ENCODE measurements around the gene CEACAM3. TPM values are rescaled to one million over a fixed set of nuclear protein-coding genes. Genes with fewer than 3 reads are reported as not detected.

Gene CEACAM3
- total RNA-seq, 2 donors from 2014 or later, result not detected

DNA sequence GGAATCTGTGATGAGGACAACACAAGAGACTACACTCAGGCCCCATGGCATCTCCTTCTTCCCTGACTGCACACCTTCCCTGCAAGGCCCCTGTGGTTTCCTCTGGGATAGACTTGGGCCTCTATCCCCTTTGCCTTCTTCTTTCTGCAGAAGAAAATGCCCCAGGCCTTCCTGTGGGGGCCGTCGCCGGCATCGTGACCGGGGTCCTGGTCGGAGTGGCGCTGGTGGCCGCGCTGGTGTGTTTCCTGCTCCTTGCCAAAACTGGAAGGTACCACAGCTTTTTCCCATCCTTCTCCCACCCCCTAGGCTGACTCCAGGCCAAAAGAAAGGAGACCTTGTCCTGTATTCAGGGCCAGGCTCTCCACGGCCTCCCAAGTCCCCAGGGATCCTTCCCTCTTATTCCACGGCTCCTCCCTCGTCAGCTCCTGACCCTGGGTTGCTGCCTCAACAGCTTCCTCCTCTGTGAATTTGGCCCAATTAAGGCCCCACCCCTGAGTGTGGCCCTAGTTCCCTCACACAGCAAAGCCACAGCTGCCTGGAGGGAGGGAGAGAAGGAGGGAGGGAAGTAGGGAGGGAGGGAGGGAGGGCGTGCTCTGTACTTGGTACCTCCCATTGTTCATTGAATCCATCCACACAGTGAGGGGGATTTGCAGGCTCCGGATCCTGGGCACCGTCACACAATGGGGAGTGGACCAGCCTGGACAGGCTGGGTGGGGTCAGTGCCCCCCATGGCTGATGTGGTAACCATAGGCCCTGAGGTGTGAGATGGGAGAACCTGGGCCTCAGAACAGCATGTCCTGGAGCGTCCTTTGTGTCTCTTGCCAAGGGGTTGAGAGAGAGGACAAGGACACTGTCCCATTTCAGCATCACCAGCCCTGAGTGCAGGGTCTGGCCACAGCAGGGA is 12.5 kb downstream of the CEACAM3 start:
- Histone ChIP-seq H3K9me3 (no peaks in the 10 kb centered on the region), H3K27me3 (no peaks in the 10 kb centered on the region), H3K4me3 (no peak overlapping the region), H3K36me3 (no peaks in the 10 kb centered on the region), H3K4me1 (no peaks in the 10 kb centered on the region), H3K27ac (no peak overlapping the region)
- no peak for DNase-seq (ENCODE audit: low spot score)
- TF ChIP-seq CTCF (IDR thresholded peaks at IDR 0.05), result no peak

DNA sequence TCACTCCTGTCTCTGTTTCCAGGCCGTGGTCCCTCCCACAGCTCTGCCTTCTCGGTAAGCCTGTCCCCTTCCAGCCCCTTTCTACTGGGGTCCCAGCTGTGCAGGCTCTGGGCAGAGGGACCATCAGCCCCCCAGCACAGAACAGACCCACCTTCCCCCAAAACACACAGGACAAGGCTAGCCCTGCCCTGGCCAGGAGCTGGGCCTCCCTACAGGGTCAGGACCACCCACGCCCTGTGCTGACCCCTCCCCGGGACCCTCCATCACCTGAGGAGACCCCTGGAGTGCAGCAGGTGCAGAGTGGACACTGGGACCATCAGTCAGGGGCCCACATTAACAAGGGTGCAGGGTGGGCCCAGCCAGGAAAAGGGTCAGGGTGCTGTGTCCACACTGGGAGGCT is 13.9 kb downstream of the CEACAM3 start:
- TF ChIP-seq CTCF (IDR thresholded peaks at IDR 0.05), result no peak
- no peaks in the 10 kb centered on the region for H3K36me3 ChIP-seq
- no peaks in the 10 kb centered on the region for H3K4me1 ChIP-seq
- no peaks in the 10 kb centered on the region for H3K9me3 ChIP-seq
- H3K27ac ChIP-seq, result no peak overlapping the region
- H3K4me3 ChIP-seq, result no peak overlapping the region
- H3K27me3 ChIP-seq, result no peaks in the 10 kb centered on the region
- DNase-seq (ENCODE audit: low spot score), result no peak

GRCh38 chr19:41811036-41811435 is 14.6 kb downstream of the CEACAM3 start:
- Histone ChIP-seq H3K36me3 (no peaks in the 10 kb centered on the region), H3K4me3 (no peak overlapping the region), H3K27me3 (no peaks in the 10 kb centered on the region), H3K4me1 (no peaks in the 10 kb centered on the region), H3K9me3 (no peaks in the 10 kb centered on the region), H3K27ac (no peak overlapping the region)
- no peak for DNase-seq (ENCODE audit: low spot score)
- TF ChIP-seq CTCF (IDR thresholded peaks at IDR 0.05), result no peak

DNA sequence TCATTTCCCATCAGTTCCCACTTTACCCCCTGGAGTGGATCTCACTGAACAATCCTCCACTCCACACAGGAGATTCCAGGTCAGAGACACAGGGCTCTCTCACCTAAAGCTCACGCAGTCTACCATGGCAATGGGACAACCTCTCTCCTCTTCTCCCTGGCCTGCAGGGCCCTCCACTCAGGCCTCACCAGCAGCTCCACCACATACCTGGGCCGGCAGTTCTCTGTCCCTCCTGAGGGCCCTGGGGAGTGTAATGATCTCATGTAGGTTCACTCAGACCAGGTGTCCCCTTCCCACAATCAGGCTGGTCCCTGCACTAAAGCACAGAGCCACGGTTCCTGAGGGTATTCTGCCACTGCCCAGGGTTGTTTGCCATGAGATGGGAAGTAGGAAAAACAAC is 15.6 kb downstream of the CEACAM3 start:
- no peaks in the 10 kb centered on the region for H3K36me3 ChIP-seq
- H3K27me3 ChIP-seq, result no peaks in the 10 kb centered on the region
- H3K9me3 ChIP-seq, result no peaks in the 10 kb centered on the region
- no peak overlapping the region for H3K4me3 ChIP-seq
- DNase-seq (ENCODE audit: low spot score), result no peak
- no peak overlapping the region for H3K27ac ChIP-seq
- H3K4me1 ChIP-seq, result no peaks in the 10 kb centered on the region
- TF ChIP-seq CTCF (IDR thresholded peaks at IDR 0.05), result no peak

DNA sequence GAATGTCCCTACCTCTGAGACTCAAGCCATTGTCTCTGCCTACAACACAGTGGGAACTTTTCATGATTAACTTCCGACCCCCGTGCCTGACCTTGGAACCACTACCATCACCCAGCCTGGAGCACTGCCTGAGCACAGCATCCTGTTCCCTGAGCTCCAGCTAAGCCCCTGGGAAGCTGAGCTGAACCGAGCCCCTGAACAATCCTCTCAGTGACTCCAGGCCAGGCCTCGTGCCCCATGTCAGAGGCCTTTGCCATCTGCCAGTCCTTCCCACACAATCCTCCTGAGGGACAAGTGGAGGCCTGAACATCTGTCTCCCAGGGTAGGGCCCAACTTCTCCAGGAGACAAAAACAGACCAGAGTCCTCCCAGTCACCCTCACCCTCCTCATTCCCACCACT is 17.5 kb downstream of the CEACAM3 start:
- no peaks in the 10 kb centered on the region for H3K4me1 ChIP-seq
- no peaks in the 10 kb centered on the region for H3K27me3 ChIP-seq
- H3K36me3 ChIP-seq, result no peaks in the 10 kb centered on the region
- TF ChIP-seq CTCF (IDR thresholded peaks at IDR 0.05), result no peak
- H3K9me3 ChIP-seq, result no peaks in the 10 kb centered on the region
- H3K27ac ChIP-seq, result no peak overlapping the region
- no peak for DNase-seq (ENCODE audit: low spot score)
- H3K4me3 ChIP-seq, result no peak overlapping the region

- Histone ChIP-seq H3K4me3 (no peak overlapping the region), H3K27me3 (no peaks in the 10 kb centered on the region), H3K4me1 (no peaks in the 10 kb centered on the region), H3K36me3 (no peaks in the 10 kb centered on the region), H3K9me3 (no peaks in the 10 kb centered on the region), H3K27ac (no peak overlapping the region)
- no peak for TF ChIP-seq CTCF (IDR thresholded peaks at IDR 0.05)
- DNase-seq (ENCODE audit: low spot score), result no peak
Measured at GRCh38 chr19:41815301-41815700, 18.9 kb downstream of the CEACAM3 start.
